NCI-H1105 treated with DMSO at 0.1 percent for 48 hours (cell line): ENCODE results near the gene NRG3.

ENCODE experiments used
- DNase-seq: peaks from one replicate; lab custom pipeline; 2025; lab: John Stamatoyannopoulos, UW

Gene NRG3

GRCh38 chr10:82817676-82818422, 942.9 kb downstream of the NRG3 start:
- DNase-seq, result no peak

GRCh38 chr10:82821043-82821442, 946.0 kb downstream of the NRG3 start:
- DNase-seq, result no peak

GRCh38 chr10:82826132-82826531, 951.1 kb downstream of the NRG3 start:
- DNase-seq, result no peak

GRCh38 chr10:82827901-82828300, 952.9 kb downstream of the NRG3 start:
- DNase-seq, result no peak

- no peak for DNase-seq
Measured at GRCh38 chr10:82847242-82847641, 972.2 kb downstream of the NRG3 start.

GRCh38 chr10:82850191-82850590, 975.2 kb downstream of the NRG3 start:
- DNase-seq, result no peak

GRCh38 chr10:82856957-82857613, 982.1 kb downstream of the NRG3 start:
- DNase-seq, result no peak

GRCh38 chr10:82861889-82862288, 986.9 kb downstream of the NRG3 start:
- no peak for DNase-seq

GRCh38 chr10:82865366-82865765, 990.4 kb downstream of the NRG3 start:
- DNase-seq, result no peak

GRCh38 chr10:82866424-82867020, 991.5 kb downstream of the NRG3 start:
- DNase-seq, result no peak

- DNase-seq, result no peak
Measured at GRCh38 chr10:82867056-82867455, 992.1 kb downstream of the NRG3 start.

- no peak for DNase-seq
Measured at GRCh38 chr10:82874671-82875070, 999.7 kb downstream of the NRG3 start.

- DNase-seq, result no peak
Measured at GRCh38 chr10:82880776-82881290, 1005.8 kb downstream of the NRG3 start.

- DNase-seq, result no peak
Measured at GRCh38 chr10:82882722-82883121, 1007.7 kb downstream of the NRG3 start.

GRCh38 chr10:82883603-82884002, 1008.6 kb downstream of the NRG3 start:
- no peak for DNase-seq

GRCh38 chr10:82887488-82887887, 1012.5 kb downstream of the NRG3 start:
- peak; percentile 82 for DNase-seq

- DNase-seq, result no peak
Measured at GRCh38 chr10:82888809-82889455, 1013.9 kb downstream of the NRG3 start.

- peak; percentile 14 for DNase-seq
Measured at GRCh38 chr10:82889728-82890127, 1014.7 kb downstream of the NRG3 start.

GRCh38 chr10:82890573-82890972, 1015.6 kb downstream of the NRG3 start:
- no peak for DNase-seq

- DNase-seq, result no peak
Measured at GRCh38 chr10:82908096-82908495, 1033.1 kb downstream of the NRG3 start.

- DNase-seq, result no peak
Measured at GRCh38 chr10:82908751-82909150, 1033.8 kb downstream of the NRG3 start.

GRCh38 chr10:82910301-82910700, 1035.3 kb downstream of the NRG3 start:
- no peak for DNase-seq
